Mesothelial cell of epicardium (in vitro differentiated cells): Measurements from ENCODE around the gene MRFAP1. TPM values are rescaled to one million over a fixed set of nuclear protein-coding genes. Genes with fewer than 3 reads are reported as not detected.
A peak's percentile ranks its signal among the peaks of the same experiment; 100 is the strongest.

Source experiments
- DNase-seq, 2 experiments: peaks; one replicate each; pipeline ENCODE4 v3.0.0; 2021; ENCODE audit warnings: low spot score in 2 of 2; ENCODE audit not compliant: unreplicated experiment in 2 of 2
- H3K27ac Mint-ChIP-seq: 2 replicates; pipeline ENCODE4 v1.8.0; 2021; ENCODE audit warnings: mixed read lengths
- H3K27me3 Mint-ChIP-seq: 2 replicates; pipeline ENCODE4 v1.8.0; 2021; ENCODE audit warnings: low read depth, mixed read lengths
- H3K36me3 Mint-ChIP-seq: 2 replicates; pipeline ENCODE4 v1.8.0; 2021; ENCODE audit warnings: mixed read lengths
- H3K4me1 Mint-ChIP-seq: 2 replicates; pipeline ENCODE4 v1.8.0; 2021; ENCODE audit warnings: mixed read lengths
- H3K4me3 Mint-ChIP-seq: 2 replicates; pipeline ENCODE4 v1.8.0; 2021; ENCODE audit warnings: mild to moderate bottlenecking, moderate library complexity, mixed read lengths
- H3K9me3 Mint-ChIP-seq: 2 replicates; pipeline ENCODE4 v1.8.0; 2021; ENCODE audit warnings: mixed read lengths
- total RNA-seq: library from RNA; stranded (reverse); gene quantifications from 3 replicates; pipeline ENCODE4 v1.2.1, GENCODE V29; 2021
- TF ChIP-seq, protein P1 (sequence below): fragments of 200-600 bp; sonication (generic); IDR thresholded peaks from one replicate; pipeline ENCODE4 v1.5.0; 2021; ENCODE audit warnings: antibody characterized with exemption; ENCODE audit not compliant: unreplicated experiment

Gene MRFAP1
- total RNA-seq, 1 donor from 2014 or later, result 242 TPM

DNA sequence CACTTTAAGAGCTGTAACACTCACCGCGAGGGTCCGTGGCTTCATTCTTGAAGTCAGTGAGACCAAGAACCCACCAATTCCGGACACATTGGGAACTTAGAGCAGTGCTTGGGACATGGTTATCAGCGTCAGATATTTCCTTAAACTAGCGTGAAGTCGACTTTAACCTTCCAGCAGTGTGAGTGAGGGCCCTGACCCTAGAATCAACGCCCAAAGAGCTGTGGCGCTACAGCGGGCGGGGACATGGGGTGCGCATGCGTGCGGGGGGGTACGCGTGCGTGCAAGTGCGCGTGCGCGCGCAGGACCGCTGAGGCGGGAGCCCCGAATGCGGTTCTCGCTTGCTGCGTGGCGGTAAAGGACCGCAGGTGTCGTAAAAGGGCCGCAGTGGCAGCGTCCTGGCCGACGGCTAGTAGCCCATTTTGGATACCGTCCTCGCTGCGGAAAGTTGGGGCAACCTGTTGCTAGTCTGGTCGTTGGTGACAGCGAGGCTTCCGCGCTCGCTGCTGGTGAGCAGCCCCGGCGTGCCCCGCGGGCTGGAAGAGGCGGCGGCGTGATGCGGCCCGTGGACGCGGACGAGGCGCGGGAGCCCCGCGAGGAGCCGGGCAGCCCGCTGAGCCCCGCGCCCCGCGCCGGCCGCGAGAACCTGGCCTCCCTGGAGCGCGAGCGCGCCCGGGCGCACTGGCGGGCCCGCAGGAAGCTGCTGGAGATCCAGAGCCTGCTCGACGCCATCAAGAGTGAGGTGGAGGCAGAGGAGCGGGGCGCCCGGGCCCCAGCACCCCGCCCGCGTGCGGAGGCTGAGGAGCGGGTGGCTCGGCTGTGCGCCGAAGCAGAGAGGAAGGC lies 33.4 kb downstream of the MRFAP1 start:
- peaks cover 24% of the 10 kb centered on the region for H3K36me3 Mint-ChIP-seq
- no peaks in the 10 kb centered on the region for H3K9me3 Mint-ChIP-seq
- H3K27ac Mint-ChIP-seq, result peak overlapping the region; percentile 96
- peaks cover 37% of the 10 kb centered on the region for H3K4me1 Mint-ChIP-seq
- H3K27me3 Mint-ChIP-seq, result no peaks in the 10 kb centered on the region
- H3K4me3 Mint-ChIP-seq, result peak overlapping the region; percentile 78
- TF ChIP-seq, protein P1, sequence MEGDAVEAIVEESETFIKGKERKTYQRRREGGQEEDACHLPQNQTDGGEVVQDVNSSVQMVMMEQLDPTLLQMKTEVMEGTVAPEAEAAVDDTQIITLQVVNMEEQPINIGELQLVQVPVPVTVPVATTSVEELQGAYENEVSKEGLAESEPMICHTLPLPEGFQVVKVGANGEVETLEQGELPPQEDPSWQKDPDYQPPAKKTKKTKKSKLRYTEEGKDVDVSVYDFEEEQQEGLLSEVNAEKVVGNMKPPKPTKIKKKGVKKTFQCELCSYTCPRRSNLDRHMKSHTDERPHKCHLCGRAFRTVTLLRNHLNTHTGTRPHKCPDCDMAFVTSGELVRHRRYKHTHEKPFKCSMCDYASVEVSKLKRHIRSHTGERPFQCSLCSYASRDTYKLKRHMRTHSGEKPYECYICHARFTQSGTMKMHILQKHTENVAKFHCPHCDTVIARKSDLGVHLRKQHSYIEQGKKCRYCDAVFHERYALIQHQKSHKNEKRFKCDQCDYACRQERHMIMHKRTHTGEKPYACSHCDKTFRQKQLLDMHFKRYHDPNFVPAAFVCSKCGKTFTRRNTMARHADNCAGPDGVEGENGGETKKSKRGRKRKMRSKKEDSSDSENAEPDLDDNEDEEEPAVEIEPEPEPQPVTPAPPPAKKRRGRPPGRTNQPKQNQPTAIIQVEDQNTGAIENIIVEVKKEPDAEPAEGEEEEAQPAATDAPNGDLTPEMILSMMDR, result no peak
- peak; percentile 87 to 90 for DNase-seq

DNA sequence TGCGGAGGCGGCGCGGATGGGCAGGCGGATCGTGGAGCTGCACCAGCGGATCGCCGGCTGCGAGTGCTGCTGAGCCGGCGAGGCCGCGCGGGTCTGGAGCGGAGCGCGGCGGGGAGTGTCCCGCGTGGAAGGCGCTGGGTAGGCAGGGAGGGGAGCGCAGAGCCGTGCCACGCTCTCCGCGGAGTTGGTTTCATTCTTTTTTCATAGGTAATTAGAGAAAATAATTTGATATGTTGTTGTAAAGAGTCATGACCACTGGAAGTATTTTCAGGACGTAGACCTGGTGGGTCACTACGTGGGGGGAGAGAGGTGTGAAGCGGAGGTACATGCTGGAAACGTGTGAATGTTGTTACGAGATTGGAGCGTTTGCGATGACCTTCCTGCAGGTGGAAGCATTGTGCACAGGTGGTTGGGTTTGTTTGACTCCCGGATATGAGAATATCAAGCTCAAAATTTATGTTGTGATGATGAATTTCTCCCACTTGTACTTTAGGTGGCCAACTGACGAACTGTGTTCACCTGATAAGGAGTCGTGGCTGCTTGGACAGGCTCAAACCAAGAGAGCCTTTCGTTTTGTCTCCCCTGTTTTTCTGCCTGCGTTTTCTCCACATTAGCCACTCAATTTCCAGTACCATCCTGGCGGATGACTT lies 34.1 kb downstream of the MRFAP1 start:
- Mint-ChIP-seq H3K9me3 (no peaks in the 10 kb centered on the region), H3K4me1 (peaks cover 37% of the 10 kb centered on the region), H3K27me3 (no peaks in the 10 kb centered on the region), H3K4me3 (peak overlapping the region; percentile 78), H3K36me3 (peaks cover 22% of the 10 kb centered on the region), H3K27ac (peak overlapping the region; percentile 48)
- TF ChIP-seq, protein P1, result no peak
- DNase-seq, result no peak

DNA sequence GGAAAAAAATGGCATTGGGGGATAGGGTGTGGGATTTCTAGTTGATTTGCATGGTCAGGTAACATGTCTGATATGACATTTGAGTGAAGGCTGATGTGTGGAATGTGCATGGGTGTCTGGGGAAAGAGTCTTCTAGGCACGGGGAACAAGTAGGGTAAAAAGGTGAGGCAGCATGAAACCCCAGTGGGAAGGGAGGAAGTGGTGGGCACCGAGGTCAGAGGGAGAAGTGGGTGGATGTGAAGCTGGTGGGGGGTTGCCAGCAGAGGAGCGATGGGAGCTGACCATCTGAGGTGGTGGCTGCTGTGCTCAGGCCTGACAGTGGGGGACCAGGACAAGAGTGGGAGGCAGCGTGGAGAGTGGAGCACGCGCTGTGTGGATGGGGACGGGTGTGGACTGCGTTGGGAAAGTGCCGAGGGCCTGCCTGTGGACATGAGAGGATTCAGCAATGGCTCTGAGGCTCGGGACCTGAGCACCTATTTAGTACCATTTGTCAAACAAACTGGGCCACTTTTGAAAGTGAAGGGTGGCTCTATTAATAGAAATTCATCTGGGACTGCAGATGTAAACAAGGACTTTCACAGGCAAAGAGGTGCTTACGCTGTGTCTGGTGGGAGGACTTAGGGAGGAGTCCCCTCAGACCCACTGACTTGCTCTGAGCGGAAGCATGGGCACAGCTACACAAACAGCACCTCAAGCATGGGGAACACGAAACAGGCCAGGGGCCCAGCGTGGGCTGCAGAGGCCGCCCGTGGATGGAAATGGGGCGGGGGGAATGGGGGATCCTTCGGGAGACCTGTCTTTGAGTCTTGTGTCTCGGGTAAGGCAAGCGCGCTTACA lies 36.5 kb downstream of the MRFAP1 start:
- H3K27me3 Mint-ChIP-seq, result no peaks in the 10 kb centered on the region
- H3K4me1 Mint-ChIP-seq, result peaks cover 37% of the 10 kb centered on the region
- H3K36me3 Mint-ChIP-seq, result peaks cover 26% of the 10 kb centered on the region
- H3K4me3 Mint-ChIP-seq, result no peak overlapping the region
- H3K9me3 Mint-ChIP-seq, result peaks cover 7% of the 10 kb centered on the region
- H3K27ac Mint-ChIP-seq, result no peak overlapping the region
- TF ChIP-seq, protein P1, result no peak
- DNase-seq, result no peak

- Mint-ChIP-seq H3K27ac (no peak overlapping the region), H3K36me3 (peaks cover 26% of the 10 kb centered on the region), H3K4me1 (peaks cover 18% of the 10 kb centered on the region), H3K9me3 (peaks cover 7% of the 10 kb centered on the region), H3K4me3 (no peak overlapping the region), H3K27me3 (no peaks in the 10 kb centered on the region)
- TF ChIP-seq, protein P1, result no peak
- no peak for DNase-seq
Measured at GRCh38 chr4:6680372-6681034, 40.0 kb downstream of the MRFAP1 start.

- DNase-seq, result no peak
- H3K9me3 Mint-ChIP-seq, result peaks cover 7% of the 10 kb centered on the region
- no peak overlapping the region for H3K4me3 Mint-ChIP-seq
- peaks cover 26% of the 10 kb centered on the region for H3K36me3 Mint-ChIP-seq
- H3K27me3 Mint-ChIP-seq, result no peaks in the 10 kb centered on the region
- H3K27ac Mint-ChIP-seq, result no peak overlapping the region
- TF ChIP-seq, protein P1, result no peak
- H3K4me1 Mint-ChIP-seq, result peaks cover 11% of the 10 kb centered on the region
Measured at GRCh38 chr4:6681191-6681590, 40.7 kb downstream of the MRFAP1 start.
